ENCODE measurements around the gene MYOM1. TPM values are rescaled to one million over a fixed set of nuclear protein-coding genes. Genes with fewer than 3 reads are reported as not detected.

Gene MYOM1
- total RNA-seq, 4 donors from 2014 or later: 3.1 to 15.8 (median 9.0) TPM

- no peaks in the 10 kb centered on the region for H3K36me3 ChIP-seq
- peak overlapping the region; percentile 73 to 80 for H3K27ac ChIP-seq
- DNase-seq: no peak
- intact Hi-C loops (cut with DNase I; ENCODE audit: low total_unique reads): no loop called here
- no peaks in the 10 kb centered on the region for H3K27me3 ChIP-seq
- TF ChIP-seq, protein P1, sequence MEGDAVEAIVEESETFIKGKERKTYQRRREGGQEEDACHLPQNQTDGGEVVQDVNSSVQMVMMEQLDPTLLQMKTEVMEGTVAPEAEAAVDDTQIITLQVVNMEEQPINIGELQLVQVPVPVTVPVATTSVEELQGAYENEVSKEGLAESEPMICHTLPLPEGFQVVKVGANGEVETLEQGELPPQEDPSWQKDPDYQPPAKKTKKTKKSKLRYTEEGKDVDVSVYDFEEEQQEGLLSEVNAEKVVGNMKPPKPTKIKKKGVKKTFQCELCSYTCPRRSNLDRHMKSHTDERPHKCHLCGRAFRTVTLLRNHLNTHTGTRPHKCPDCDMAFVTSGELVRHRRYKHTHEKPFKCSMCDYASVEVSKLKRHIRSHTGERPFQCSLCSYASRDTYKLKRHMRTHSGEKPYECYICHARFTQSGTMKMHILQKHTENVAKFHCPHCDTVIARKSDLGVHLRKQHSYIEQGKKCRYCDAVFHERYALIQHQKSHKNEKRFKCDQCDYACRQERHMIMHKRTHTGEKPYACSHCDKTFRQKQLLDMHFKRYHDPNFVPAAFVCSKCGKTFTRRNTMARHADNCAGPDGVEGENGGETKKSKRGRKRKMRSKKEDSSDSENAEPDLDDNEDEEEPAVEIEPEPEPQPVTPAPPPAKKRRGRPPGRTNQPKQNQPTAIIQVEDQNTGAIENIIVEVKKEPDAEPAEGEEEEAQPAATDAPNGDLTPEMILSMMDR (IDR thresholded peaks at IDR 0.05): no peak
- no peak for TF ChIP-seq POLR2A (IDR thresholded peaks at IDR 0.05)
- no peaks in the 10 kb centered on the region for H3K9me3 ChIP-seq
- no peaks in the 10 kb centered on the region for H3K4me1 ChIP-seq
- no peak overlapping the region for H3K4me3 ChIP-seq
Measured at GRCh38 chr18:3257627-3258120, 37.9 kb upstream of the MYOM1 start.

GRCh38 chr18:3256693-3257626 is 37.2 kb upstream of the MYOM1 start:
- no peak for DNase-seq
- H3K27ac ChIP-seq: peak overlapping the region; percentile 73 to 80
- intact Hi-C loops (cut with DNase I; ENCODE audit: low total_unique reads): no loop called here
- TF ChIP-seq, protein P1 (IDR thresholded peaks at IDR 0.05): no peak
- TF ChIP-seq POLR2A (IDR thresholded peaks at IDR 0.05): no peak
- no peaks in the 10 kb centered on the region for H3K36me3 ChIP-seq
- no peak overlapping the region for H3K4me3 ChIP-seq
- no peaks in the 10 kb centered on the region for H3K9me3 ChIP-seq
- no peaks in the 10 kb centered on the region for H3K4me1 ChIP-seq
- H3K27me3 ChIP-seq: no peaks in the 10 kb centered on the region

GRCh38 chr18:3255611-3256165 is 35.9 kb upstream of the MYOM1 start:
- Histone ChIP-seq H3K4me1 (no peaks in the 10 kb centered on the region), H3K27ac (peak overlapping the region in 1 of 2 donors; percentile 80), H3K36me3 (no peaks in the 10 kb centered on the region), H3K4me3 (no peak overlapping the region), H3K27me3 (no peaks in the 10 kb centered on the region), H3K9me3 (no peaks in the 10 kb centered on the region)
- no peak for DNase-seq
- no peak for TF ChIP-seq POLR2A (IDR thresholded peaks at IDR 0.05)
- TF ChIP-seq, protein P1 (IDR thresholded peaks at IDR 0.05): no peak
- intact Hi-C loops (cut with DNase I; ENCODE audit: low total_unique reads): no loop called here

DNA sequence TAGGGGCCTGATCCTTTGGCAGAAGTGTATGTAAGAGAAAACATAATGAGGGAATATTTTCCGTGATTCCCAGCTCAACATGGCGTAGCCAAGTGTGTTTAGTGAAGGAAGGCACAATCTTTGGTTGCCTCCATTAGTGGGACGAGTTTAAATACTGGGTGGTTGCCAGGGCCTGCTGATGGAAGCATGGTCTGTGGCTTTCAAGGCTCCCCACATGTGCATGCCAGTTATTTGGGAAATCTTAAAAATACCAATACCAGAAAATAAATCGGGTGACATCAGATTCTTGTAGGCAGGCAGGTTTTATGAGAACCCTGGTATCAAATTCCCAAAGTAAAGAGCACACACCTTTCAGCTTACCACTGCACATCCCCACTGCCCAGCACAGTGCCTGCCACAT is 35.0 kb upstream of the MYOM1 start:
- Histone ChIP-seq H3K36me3 (no peaks in the 10 kb centered on the region), H3K4me1 (no peaks in the 10 kb centered on the region)

More for the DNA sequence above, 35.0 kb upstream of the MYOM1 start:
- Histone ChIP-seq H3K4me3 (no peak overlapping the region), H3K9me3 (no peaks in the 10 kb centered on the region), H3K27me3 (no peaks in the 10 kb centered on the region), H3K27ac (peak overlapping the region in 1 of 2 donors; percentile 26)
- no peak for TF ChIP-seq POLR2A (IDR thresholded peaks at IDR 0.05)
- TF ChIP-seq, protein P1 (IDR thresholded peaks at IDR 0.05): no peak
- DNase-seq: no peak
- intact Hi-C loops (cut with DNase I; ENCODE audit: low total_unique reads): no loop called here

Data from uterus (tissue), 4 donors.